WTC11 (cell line): ENCODE results near the gene TIMM29. TPM values are rescaled to one million over a fixed set of nuclear protein-coding genes. Genes with fewer than 3 reads are reported as not detected.

Experiments
- ATAC-seq: fragments of 200-7000 bp; cut with Tn5 transposase; 2 replicates; pipeline ENCODE4 v1.10.0; 2021; ENCODE audit warnings: mild to moderate bottlenecking, moderate library complexity
- CTCF ChIA-PET: fragments of 300-600 bp; sonication (Branson Sonifier 250); formaldehyde crosslinking; loops from one replicate; lab custom pipeline; 2021; ENCODE audit warnings: antibody characterized with exemption; lab: Charles Lee
- POLR2A ChIA-PET: fragments of 350-600 bp; sonication (Branson Sonifier 250); formaldehyde crosslinking; loops from one replicate; lab custom pipeline; 2021; ENCODE audit warnings: antibody characterized with exemption; lab: Charles Lee
- DNase-seq: peaks from one replicate; pipeline ENCODE4 v3.0.0; 2021; ENCODE audit warnings: low spot score
- H3K27ac Mint-ChIP-seq: 2 replicates; pipeline ENCODE4 v1.8.0; 2021; ENCODE audit warnings: mixed read lengths
- H3K27me3 Mint-ChIP-seq: 2 replicates; pipeline ENCODE4 v1.8.0; 2021; ENCODE audit warnings: low read depth, mild to moderate bottlenecking, moderate library complexity, mixed read lengths
- H3K36me3 Mint-ChIP-seq: 2 replicates; pipeline ENCODE4 v1.8.0; 2021; ENCODE audit warnings: mixed read lengths
- H3K4me1 Mint-ChIP-seq: 2 replicates; pipeline ENCODE4 v1.8.0; 2022; ENCODE audit warnings: mixed read lengths
- H3K4me3 Mint-ChIP-seq: 2 replicates; pipeline ENCODE4 v1.8.0; 2021; ENCODE audit warnings: mild to moderate bottlenecking, moderate library complexity, mixed read lengths
- H3K9me3 Mint-ChIP-seq: 2 replicates; pipeline ENCODE4 v1.8.0; 2021; ENCODE audit warnings: mixed read lengths
- ETV6 ChIP-seq: sonication (generic); formaldehyde crosslinking; IDR thresholded peaks from 2 replicates; pipeline ENCODE4 v1.8.1; 2022; ENCODE audit warnings: mild to moderate bottlenecking, missing genetic modification reagents
- FOXJ3 ChIP-seq: sonication (generic); formaldehyde crosslinking; IDR thresholded peaks from 2 replicates; pipeline ENCODE4 v1.9.0; 2021; ENCODE audit warnings: missing genetic modification reagents, mild to moderate bottlenecking, borderline replicate concordance
- FOXP1 ChIP-seq: sonication (generic); formaldehyde crosslinking; IDR thresholded peaks from 2 replicates; pipeline ENCODE4 v1.8.0; 2022; ENCODE audit warnings: missing genetic modification reagents, mild to moderate bottlenecking, moderate library complexity, borderline replicate concordance
- JUN ChIP-seq: sonication (generic); formaldehyde crosslinking; IDR thresholded peaks from 2 replicates; pipeline ENCODE4 v1.8.0; 2023; ENCODE audit warnings: mild to moderate bottlenecking, missing genetic modification reagents
- KAT7 ChIP-seq: sonication (generic); formaldehyde crosslinking; IDR thresholded peaks from 2 replicates; pipeline ENCODE4 v1.8.1; 2023; ENCODE audit warnings: missing genetic modification reagents, mild to moderate bottlenecking, borderline replicate concordance
- NFE2L1 ChIP-seq: sonication (generic); formaldehyde crosslinking; IDR thresholded peaks from 2 replicates; pipeline ENCODE4 v1.8.1; 2023; ENCODE audit warnings: missing genetic modification reagents
- NR2C2 ChIP-seq: sonication (generic); formaldehyde crosslinking; IDR thresholded peaks from 2 replicates; pipeline ENCODE4 v1.8.0; 2022; ENCODE audit warnings: mild to moderate bottlenecking, missing genetic modification reagents
- RELA ChIP-seq: sonication (generic); formaldehyde crosslinking; IDR thresholded peaks from 2 replicates; pipeline ENCODE4 v1.8.1; 2022; ENCODE audit warnings: missing genetic modification reagents, mild to moderate bottlenecking, borderline replicate concordance
- SOX15 ChIP-seq: fragments of 250-450 bp; sonication (Bioruptor Pico); IDR thresholded peaks from 2 replicates; pipeline ENCODE4 v1.9.0; 2021; ENCODE audit warnings: mild to moderate bottlenecking
- TP53 ChIP-seq: sonication (generic); formaldehyde crosslinking; IDR thresholded peaks from 2 replicates; pipeline ENCODE4 v1.8.1; 2023; ENCODE audit warnings: mild to moderate bottlenecking, missing genetic modification reagents
- ZNF121 ChIP-seq: sonication (generic); formaldehyde crosslinking; IDR thresholded peaks from 2 replicates; pipeline ENCODE4 v1.8.0; 2023; ENCODE audit warnings: missing genetic modification reagents
- ZNF138 ChIP-seq: sonication (generic); formaldehyde crosslinking; conservative IDR thresholded peaks from 2 replicates; pipeline ENCODE4 v1.8.1; 2022; ENCODE audit warnings: mild to moderate bottlenecking, moderate library complexity, missing genetic modification reagents
- ZNF317 ChIP-seq: sonication (generic); formaldehyde crosslinking; IDR thresholded peaks from 2 replicates; pipeline ENCODE4 v1.8.1; 2023; ENCODE audit warnings: low read depth, mild to moderate bottlenecking, moderate library complexity, missing genetic modification reagents, borderline replicate concordance
- ZNF416 ChIP-seq: fragments of 250-450 bp; sonication (Bioruptor Pico); IDR thresholded peaks from 2 replicates; pipeline ENCODE4 v1.9.0; 2021; ENCODE audit warnings: mild to moderate bottlenecking, inconsistent platforms
- ZNF423 ChIP-seq: fragments of 250-450 bp; sonication (Bioruptor Pico); IDR thresholded peaks from 2 replicates; pipeline ENCODE4 v2.1.2; 2022; ENCODE audit warnings: mild to moderate bottlenecking, moderate library complexity
- total RNA-seq: library from RNA; stranded (reverse); gene quantifications from 3 replicates; pipeline ENCODE4 v1.2.3, GENCODE V29; 2021
- TF ChIP-seq, protein P1 (sequence below): sonication (generic); formaldehyde crosslinking; IDR thresholded peaks from 2 replicates; pipeline ENCODE4 v1.8.1; 2023; ENCODE audit warnings: mild to moderate bottlenecking, missing genetic modification reagents
- TF ChIP-seq, protein P2 (sequence below): fragments of 250-450 bp; sonication (Bioruptor Pico); conservative IDR thresholded peaks from 2 replicates; pipeline ENCODE4 v1.9.0; 2021; ENCODE audit warnings: mild to moderate bottlenecking
- TF ChIP-seq, protein P3 (sequence below): sonication (generic); formaldehyde crosslinking; IDR thresholded peaks from 2 replicates; pipeline ENCODE4 v1.8.0; 2022; ENCODE audit warnings: mild to moderate bottlenecking, missing genetic modification reagents
- TF ChIP-seq, protein P4 (sequence below): sonication (generic); formaldehyde crosslinking; IDR thresholded peaks from 2 replicates; pipeline ENCODE4 v1.8.1; 2022; ENCODE audit warnings: low read depth, missing genetic modification reagents, borderline replicate concordance
- TF ChIP-seq, protein P5 (sequence below): fragments of 200-600 bp; IDR thresholded peaks from 2 replicates; pipeline ENCODE4 v1.8.0; 2022; ENCODE audit warnings: antibody characterized with exemption
- TF ChIP-seq, protein P6 (sequence below): sonication (generic); formaldehyde crosslinking; IDR thresholded peaks from 2 replicates; pipeline ENCODE4 v1.8.0; 2023; ENCODE audit warnings: mild to moderate bottlenecking, missing genetic modification reagents
- TF ChIP-seq, protein P7 (sequence below): sonication (generic); formaldehyde crosslinking; IDR thresholded peaks from 2 replicates; pipeline ENCODE4 v1.8.1; 2023; ENCODE audit warnings: mild to moderate bottlenecking, missing genetic modification reagents, moderate library complexity

The TIMM29 gene
- total RNA-seq, 1 experiment from 2014 or later, result 33.8 TPM

DNA sequence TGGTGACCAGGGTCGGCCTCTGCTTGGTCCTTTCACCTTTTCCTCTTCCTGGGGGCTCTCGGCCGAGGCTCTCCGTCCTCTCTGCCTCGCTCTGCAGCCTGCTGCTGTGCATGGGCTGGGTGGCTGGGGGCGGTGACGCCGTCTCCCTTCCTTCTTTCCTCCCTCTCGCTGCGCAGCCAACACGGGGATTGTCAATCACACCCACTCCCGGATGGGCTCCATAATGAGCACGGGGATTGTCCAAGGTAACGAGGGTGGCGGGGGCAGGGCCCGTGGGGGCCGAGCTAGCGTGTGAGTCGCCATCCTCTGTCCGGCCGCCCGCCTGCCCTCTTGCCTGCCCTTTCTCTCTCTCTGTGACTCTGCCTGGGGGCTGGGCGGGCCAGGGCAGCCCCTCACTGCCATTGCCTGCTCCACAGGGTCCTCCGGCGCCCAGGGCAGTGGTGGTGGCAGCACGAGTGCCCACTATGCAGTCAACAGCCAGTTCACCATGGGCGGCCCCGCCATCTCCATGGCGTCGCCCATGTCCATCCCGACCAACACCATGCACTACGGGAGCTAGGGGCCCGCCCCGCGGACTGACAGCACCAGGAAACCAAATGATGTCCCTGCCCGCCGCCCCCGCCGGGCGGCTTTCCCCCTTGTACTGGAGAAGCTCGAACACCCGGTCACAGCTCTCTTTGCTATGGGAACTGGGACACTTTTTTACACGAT, 7.3 kb upstream of the TIMM29 start:
- ChIA-PET CTCF (interaction anchor here (1.8 kb wide), 1 partner anchor 50 kb away, joined by 9 read pairs; no protein-coding TSS in a partner anchor), POLR2A (no interaction called here)
- Mint-ChIP-seq H3K36me3 (peaks cover 14% of the 10 kb centered on the region), H3K4me3 (no peak overlapping the region), H3K27me3 (no peaks in the 10 kb centered on the region), H3K9me3 (no peaks in the 10 kb centered on the region), H3K4me1 (no peaks in the 10 kb centered on the region), H3K27ac (no peak overlapping the region)
- TF ChIP-seq TP53 (CRISPR knock-in tag) (no peak), ZNF416 (CRISPR knock-in tag) (no peak), NFE2L1 (no peak), FOXJ3 (CRISPR knock-in tag) (no peak), SOX15 (CRISPR knock-in tag) (no peak), NR2C2 (CRISPR knock-in tag) (no peak), JUN (CRISPR knock-in tag) (no peak), KAT7 (CRISPR knock-in tag) (no peak)
- TF ChIP-seq, protein P1, sequence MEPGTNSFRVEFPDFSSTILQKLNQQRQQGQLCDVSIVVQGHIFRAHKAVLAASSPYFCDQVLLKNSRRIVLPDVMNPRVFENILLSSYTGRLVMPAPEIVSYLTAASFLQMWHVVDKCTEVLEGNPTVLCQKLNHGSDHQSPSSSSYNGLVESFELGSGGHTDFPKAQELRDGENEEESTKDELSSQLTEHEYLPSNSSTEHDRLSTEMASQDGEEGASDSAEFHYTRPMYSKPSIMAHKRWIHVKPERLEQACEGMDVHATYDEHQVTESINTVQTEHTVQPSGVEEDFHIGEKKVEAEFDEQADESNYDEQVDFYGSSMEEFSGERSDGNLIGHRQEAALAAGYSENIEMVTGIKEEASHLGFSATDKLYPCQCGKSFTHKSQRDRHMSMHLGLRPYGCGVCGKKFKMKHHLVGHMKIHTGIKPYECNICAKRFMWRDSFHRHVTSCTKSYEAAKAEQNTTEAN (CRISPR knock-in tag), result no peak
- TF ChIP-seq, protein P2, sequence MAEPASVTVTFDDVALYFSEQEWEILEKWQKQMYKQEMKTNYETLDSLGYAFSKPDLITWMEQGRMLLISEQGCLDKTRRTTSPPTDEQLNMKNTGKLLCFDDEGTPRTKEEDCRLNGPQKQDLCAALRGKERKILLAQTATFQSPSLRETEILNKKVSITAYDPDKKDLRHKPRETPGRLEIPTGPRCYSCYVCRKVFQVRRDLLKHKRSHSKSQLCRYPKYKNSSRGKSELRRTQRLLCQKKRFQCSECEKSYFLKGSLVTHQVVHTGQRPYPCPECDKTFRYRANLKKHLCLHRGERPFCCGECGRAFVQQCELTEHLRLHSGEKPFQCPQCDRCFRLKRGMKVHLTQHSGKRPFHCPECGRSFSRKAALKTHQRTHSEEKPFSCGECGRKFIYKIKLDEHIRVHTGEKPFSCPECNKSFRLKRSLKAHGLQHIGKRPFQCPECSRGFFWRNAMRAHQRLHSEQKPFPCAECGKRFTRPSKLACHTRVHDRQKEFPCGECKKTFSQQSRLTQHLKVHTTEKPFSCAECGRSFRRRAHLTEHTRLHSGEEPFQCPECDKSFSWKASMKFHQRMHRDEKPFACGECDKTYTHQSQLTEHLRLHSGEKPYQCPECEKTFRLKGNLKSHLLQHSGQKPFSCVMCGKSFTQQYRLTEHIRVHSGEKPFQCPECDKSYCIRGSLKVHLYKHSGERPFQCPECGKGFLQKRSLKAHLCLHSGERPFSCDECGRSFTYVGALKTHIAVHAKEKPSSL (CRISPR knock-in tag), result no peak
- TF ChIP-seq, protein P3, sequence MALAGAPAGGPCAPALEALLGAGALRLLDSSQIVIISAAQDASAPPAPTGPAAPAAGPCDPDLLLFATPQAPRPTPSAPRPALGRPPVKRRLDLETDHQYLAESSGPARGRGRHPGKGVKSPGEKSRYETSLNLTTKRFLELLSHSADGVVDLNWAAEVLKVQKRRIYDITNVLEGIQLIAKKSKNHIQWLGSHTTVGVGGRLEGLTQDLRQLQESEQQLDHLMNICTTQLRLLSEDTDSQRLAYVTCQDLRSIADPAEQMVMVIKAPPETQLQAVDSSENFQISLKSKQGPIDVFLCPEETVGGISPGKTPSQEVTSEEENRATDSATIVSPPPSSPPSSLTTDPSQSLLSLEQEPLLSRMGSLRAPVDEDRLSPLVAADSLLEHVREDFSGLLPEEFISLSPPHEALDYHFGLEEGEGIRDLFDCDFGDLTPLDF (CRISPR knock-in tag), result no peak
- TF ChIP-seq, protein P4, sequence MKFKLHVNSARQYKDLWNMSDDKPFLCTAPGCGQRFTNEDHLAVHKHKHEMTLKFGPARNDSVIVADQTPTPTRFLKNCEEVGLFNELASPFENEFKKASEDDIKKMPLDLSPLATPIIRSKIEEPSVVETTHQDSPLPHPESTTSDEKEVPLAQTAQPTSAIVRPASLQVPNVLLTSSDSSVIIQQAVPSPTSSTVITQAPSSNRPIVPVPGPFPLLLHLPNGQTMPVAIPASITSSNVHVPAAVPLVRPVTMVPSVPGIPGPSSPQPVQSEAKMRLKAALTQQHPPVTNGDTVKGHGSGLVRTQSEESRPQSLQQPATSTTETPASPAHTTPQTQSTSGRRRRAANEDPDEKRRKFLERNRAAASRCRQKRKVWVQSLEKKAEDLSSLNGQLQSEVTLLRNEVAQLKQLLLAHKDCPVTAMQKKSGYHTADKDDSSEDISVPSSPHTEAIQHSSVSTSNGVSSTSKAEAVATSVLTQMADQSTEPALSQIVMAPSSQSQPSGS, result no peak
- ATAC-seq (no peak), DNase-seq (no peak)

DNA sequence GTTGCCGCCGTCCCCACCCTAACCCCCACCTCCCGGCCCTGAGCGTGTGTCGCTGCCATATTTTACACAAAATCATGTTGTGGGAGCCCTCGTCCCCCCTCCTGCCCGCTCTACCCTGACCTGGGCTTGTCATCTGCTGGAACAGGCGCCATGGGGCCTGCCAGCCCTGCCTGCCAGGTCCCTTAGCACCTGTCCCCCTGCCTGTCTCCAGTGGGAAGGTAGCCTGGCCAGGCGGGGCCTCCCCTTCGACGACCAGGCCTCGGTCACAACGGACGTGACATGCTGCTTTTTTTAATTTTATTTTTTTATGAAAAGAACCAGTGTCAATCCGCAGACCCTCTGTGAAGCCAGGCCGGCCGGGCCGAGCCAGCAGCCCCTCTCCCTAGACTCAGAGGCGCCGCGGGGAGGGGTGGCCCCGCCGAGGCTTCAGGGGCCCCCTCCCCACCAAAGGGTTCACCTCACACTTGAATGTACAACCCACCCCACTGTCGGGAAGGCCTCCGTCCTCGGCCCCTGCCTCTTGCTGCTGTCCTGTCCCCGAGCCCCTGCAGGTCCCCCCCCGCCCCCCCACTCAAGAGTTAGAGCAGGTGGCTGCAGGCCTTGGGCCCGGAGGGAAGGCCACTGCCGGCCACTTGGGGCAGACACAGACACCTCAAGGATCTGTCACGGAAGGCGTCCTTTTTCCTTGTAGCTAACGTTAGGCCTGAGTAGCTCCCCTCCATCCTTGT, 6.5 kb upstream of the TIMM29 start:
- peak; percentile 15; the same call in 1 of the 2 replicates for ATAC-seq
- ChIA-PET CTCF (interaction anchor here (0.6 to 1.8 kb wide), 4 partner anchors 20 to 51 kb away, joined by 3 to 9 read pairs (median 4); no protein-coding TSS in a partner anchor), POLR2A (no interaction called here)
- DNase-seq, result no peak
- no peaks in the 10 kb centered on the region for H3K9me3 Mint-ChIP-seq
- H3K4me3 Mint-ChIP-seq, result no peak overlapping the region
- TF ChIP-seq FOXP1 (no peak), ZNF121 (CRISPR knock-in tag) (no peak), RELA (CRISPR knock-in tag) (no peak), ZNF138 (CRISPR knock-in tag) (no peak), ETV6 (no peak), ZNF423 (no peak), ZNF317 (CRISPR knock-in tag) (no peak)
- TF ChIP-seq, protein P5, sequence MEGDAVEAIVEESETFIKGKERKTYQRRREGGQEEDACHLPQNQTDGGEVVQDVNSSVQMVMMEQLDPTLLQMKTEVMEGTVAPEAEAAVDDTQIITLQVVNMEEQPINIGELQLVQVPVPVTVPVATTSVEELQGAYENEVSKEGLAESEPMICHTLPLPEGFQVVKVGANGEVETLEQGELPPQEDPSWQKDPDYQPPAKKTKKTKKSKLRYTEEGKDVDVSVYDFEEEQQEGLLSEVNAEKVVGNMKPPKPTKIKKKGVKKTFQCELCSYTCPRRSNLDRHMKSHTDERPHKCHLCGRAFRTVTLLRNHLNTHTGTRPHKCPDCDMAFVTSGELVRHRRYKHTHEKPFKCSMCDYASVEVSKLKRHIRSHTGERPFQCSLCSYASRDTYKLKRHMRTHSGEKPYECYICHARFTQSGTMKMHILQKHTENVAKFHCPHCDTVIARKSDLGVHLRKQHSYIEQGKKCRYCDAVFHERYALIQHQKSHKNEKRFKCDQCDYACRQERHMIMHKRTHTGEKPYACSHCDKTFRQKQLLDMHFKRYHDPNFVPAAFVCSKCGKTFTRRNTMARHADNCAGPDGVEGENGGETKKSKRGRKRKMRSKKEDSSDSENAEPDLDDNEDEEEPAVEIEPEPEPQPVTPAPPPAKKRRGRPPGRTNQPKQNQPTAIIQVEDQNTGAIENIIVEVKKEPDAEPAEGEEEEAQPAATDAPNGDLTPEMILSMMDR, result no peak
- TF ChIP-seq, protein P6, sequence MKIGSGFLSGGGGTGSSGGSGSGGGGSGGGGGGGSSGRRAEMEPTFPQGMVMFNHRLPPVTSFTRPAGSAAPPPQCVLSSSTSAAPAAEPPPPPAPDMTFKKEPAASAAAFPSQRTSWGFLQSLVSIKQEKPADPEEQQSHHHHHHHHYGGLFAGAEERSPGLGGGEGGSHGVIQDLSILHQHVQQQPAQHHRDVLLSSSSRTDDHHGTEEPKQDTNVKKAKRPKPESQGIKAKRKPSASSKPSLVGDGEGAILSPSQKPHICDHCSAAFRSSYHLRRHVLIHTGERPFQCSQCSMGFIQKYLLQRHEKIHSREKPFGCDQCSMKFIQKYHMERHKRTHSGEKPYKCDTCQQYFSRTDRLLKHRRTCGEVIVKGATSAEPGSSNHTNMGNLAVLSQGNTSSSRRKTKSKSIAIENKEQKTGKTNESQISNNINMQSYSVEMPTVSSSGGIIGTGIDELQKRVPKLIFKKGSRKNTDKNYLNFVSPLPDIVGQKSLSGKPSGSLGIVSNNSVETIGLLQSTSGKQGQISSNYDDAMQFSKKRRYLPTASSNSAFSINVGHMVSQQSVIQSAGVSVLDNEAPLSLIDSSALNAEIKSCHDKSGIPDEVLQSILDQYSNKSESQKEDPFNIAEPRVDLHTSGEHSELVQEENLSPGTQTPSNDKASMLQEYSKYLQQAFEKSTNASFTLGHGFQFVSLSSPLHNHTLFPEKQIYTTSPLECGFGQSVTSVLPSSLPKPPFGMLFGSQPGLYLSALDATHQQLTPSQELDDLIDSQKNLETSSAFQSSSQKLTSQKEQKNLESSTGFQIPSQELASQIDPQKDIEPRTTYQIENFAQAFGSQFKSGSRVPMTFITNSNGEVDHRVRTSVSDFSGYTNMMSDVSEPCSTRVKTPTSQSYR, result no peak
- TF ChIP-seq, protein P7, sequence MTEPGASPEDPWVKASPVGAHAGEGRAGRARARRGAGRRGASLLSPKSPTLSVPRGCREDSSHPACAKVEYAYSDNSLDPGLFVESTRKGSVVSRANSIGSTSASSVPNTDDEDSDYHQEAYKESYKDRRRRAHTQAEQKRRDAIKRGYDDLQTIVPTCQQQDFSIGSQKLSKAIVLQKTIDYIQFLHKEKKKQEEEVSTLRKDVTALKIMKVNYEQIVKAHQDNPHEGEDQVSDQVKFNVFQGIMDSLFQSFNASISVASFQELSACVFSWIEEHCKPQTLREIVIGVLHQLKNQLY (CRISPR knock-in tag), result no peak
- TF ChIP-seq, all 79 proteins: peak for 0
- H3K4me1 Mint-ChIP-seq, result no peaks in the 10 kb centered on the region
- H3K27me3 Mint-ChIP-seq, result no peaks in the 10 kb centered on the region
- H3K27ac Mint-ChIP-seq, result peak overlapping the region; percentile 55
- peaks cover 14% of the 10 kb centered on the region for H3K36me3 Mint-ChIP-seq
